ENCODE results near the gene ZNF672. TPM values are rescaled to one million over a fixed set of nuclear protein-coding genes. Genes with fewer than 3 reads are reported as not detected.

ZNF672 gene
- total and polyA plus RNA-seq, 2 experiments from 2014 or later = 19.0 to 30.7 TPM

- Histone ChIP-seq H3K36me3 (replicated peaks; ENCODE audit: insufficient read depth, low read depth) (no peaks in the 10 kb centered on the region), H3K4me3 (no peak overlapping the region), H3K4me1 (ENCODE audit: insufficient read depth) (no peaks in the 10 kb centered on the region), H3K9me3 (ENCODE audit: low read depth) (no peaks in the 10 kb centered on the region), H3K27me3 (no peaks in the 10 kb centered on the region), H3K27ac (no peak overlapping the region), H3K4me2 (no peak overlapping the region), H2AFZ (no peak overlapping the region), H3K79me2 (peaks cover 11% of the 10 kb centered on the region), H3K9me2 (replicated peaks; ENCODE audit: insufficient read depth) (no peaks in the 10 kb centered on the region), H4K20me1 (ENCODE audit: insufficient read depth, poor library complexity, severe bottlenecking) (peaks cover 2% of the 10 kb centered on the region)
- TF ChIP-seq EZH2 (IDR thresholded peaks at IDR 0.05; ENCODE audit: borderline replicate concordance) = no peak
- no peak for TF ChIP-seq CTCF (IDR thresholded peaks at IDR 0.05; ENCODE audit: poor library complexity)
- TF ChIP-seq EZH2phosphoT487 (IDR thresholded peaks at IDR 0.05; ENCODE audit: low read depth, severe bottlenecking, unreplicated experiment) = no peak
- DNase-seq (ENCODE audit: low spot score) = no peak
- 97% methylated on average over 16 of the region's 16 CpGs for WGBS (ENCODE audit: low lambda C conversion rate, missing lambda C conversion rate)
Observed at GRCh38 chr1:248814351-248814750, 23.7 kb upstream of the ZNF672 start.

GRCh38 chr1:248815407-248816034 is 22.5 kb upstream of the ZNF672 start:
- no peaks in the 10 kb centered on the region for H3K27me3 ChIP-seq
- no peak overlapping the region for H3K4me2 ChIP-seq
- H3K4me1 ChIP-seq (ENCODE audit: insufficient read depth) = no peaks in the 10 kb centered on the region
- DNase-seq (ENCODE audit: low spot score) = no peak
- WGBS (ENCODE audit: low lambda C conversion rate, missing lambda C conversion rate) = 91% methylated on average over 10 of the region's 10 CpGs
- peaks cover 20% of the 10 kb centered on the region for H3K79me2 ChIP-seq
- H2AFZ ChIP-seq = no peak overlapping the region
- no peak overlapping the region for H3K27ac ChIP-seq
- H3K9me3 ChIP-seq (ENCODE audit: low read depth) = no peaks in the 10 kb centered on the region
- H3K9me2 ChIP-seq (replicated peaks; ENCODE audit: insufficient read depth) = no peaks in the 10 kb centered on the region
- H3K4me3 ChIP-seq = no peak overlapping the region
- TF ChIP-seq EZH2 (IDR thresholded peaks at IDR 0.05; ENCODE audit: borderline replicate concordance) = no peak
- no peak for TF ChIP-seq EZH2phosphoT487 (IDR thresholded peaks at IDR 0.05; ENCODE audit: low read depth, severe bottlenecking, unreplicated experiment)
- TF ChIP-seq CTCF (IDR thresholded peaks at IDR 0.05; ENCODE audit: poor library complexity) = no peak
- no peaks in the 10 kb centered on the region for H3K36me3 ChIP-seq (replicated peaks; ENCODE audit: insufficient read depth, low read depth)
- peaks cover 5% of the 10 kb centered on the region for H4K20me1 ChIP-seq (ENCODE audit: insufficient read depth, poor library complexity, severe bottlenecking)

- Histone ChIP-seq H4K20me1 (ENCODE audit: insufficient read depth, poor library complexity, severe bottlenecking) (peaks cover 5% of the 10 kb centered on the region), H3K79me2 (peaks cover 27% of the 10 kb centered on the region), H3K4me1 (ENCODE audit: insufficient read depth) (no peaks in the 10 kb centered on the region), H3K9me3 (ENCODE audit: low read depth) (no peaks in the 10 kb centered on the region), H2AFZ (no peak overlapping the region), H3K36me3 (replicated peaks; ENCODE audit: insufficient read depth, low read depth) (no peaks in the 10 kb centered on the region), H3K4me3 (no peak overlapping the region), H3K4me2 (no peak overlapping the region), H3K9me2 (replicated peaks; ENCODE audit: insufficient read depth) (no peaks in the 10 kb centered on the region), H3K27me3 (no peaks in the 10 kb centered on the region), H3K27ac (no peak overlapping the region)
- TF ChIP-seq CTCF (IDR thresholded peaks at IDR 0.05; ENCODE audit: poor library complexity) = no peak
- no peak for TF ChIP-seq EZH2phosphoT487 (IDR thresholded peaks at IDR 0.05; ENCODE audit: low read depth, severe bottlenecking, unreplicated experiment)
- TF ChIP-seq EZH2 (IDR thresholded peaks at IDR 0.05; ENCODE audit: borderline replicate concordance) = no peak
- DNase-seq (ENCODE audit: low spot score) = no peak
- WGBS (ENCODE audit: low lambda C conversion rate, missing lambda C conversion rate) = 95% methylated on average over 13 of the region's 13 CpGs
Observed at GRCh38 chr1:248816042-248816851, 21.8 kb upstream of the ZNF672 start.
